Ascending aorta (tissue), 2 donors: ENCODE data around the gene BICRA. TPM values are rescaled to one million over a fixed set of nuclear protein-coding genes. Genes with fewer than 3 reads are reported as not detected.
A peak's percentile ranks its signal among the peaks of the same experiment; 100 is the strongest.

ENCODE experiments used
- DNase-seq, 2 donors: peaks; one replicate each; pipeline ENCODE4 v3.0.0-alpha.2; 2019; ENCODE audit warnings: low spot score in 2 of 2
- H3K27ac ChIP-seq, 2 donors: fragments of 200-600 bp; sonication (generic); one replicate each; pipeline ENCODE4 v1.5.1; 2016 to 2017; ENCODE audit warnings: mild to moderate bottlenecking in 1 of 2
- H3K27me3 ChIP-seq: fragments of 200-600 bp; sonication (generic); one replicate; pipeline ENCODE4 v1.5.1; 2017
- H3K36me3 ChIP-seq, 2 donors: fragments of 200-600 bp; sonication (generic); one replicate each; pipeline ENCODE4 v1.5.1; 2016
- H3K4me1 ChIP-seq, 2 donors: fragments of 200-600 bp; sonication (generic); one replicate each; pipeline ENCODE4 v1.5.1; 2016 to 2017; ENCODE audit warnings: mild to moderate bottlenecking in 1 of 2
- H3K4me3 ChIP-seq, 2 donors: fragments of 200-600 bp; sonication (generic); one replicate each; pipeline ENCODE4 v1.5.1; 2016 to 2017; ENCODE audit warnings: mild to moderate bottlenecking in 1 of 2
- H3K9me3 ChIP-seq, 2 donors: fragments of 200-600 bp; sonication (generic); one replicate each; pipeline ENCODE4 v1.5.1; 2016
- CTCF ChIP-seq, 3 experiments: fragments of 200-600 bp in 2 of 3; fragments of 450-650 bp in 1 of 3; sonication (generic) in 2 of 3; IDR thresholded peaks; one replicate each; pipeline ENCODE4 v1.5.1; 2016 to 2019; ENCODE audit warnings: antibody characterized with exemption in 3 of 3, mild to moderate bottlenecking in 1 of 3, moderate library complexity in 1 of 3
- intact Hi-C: fragments of 100-400 bp; cut with DNase I; formaldehyde crosslinking; loops from one replicate; pipeline ENCODE4 v1.15.1; 2023
- total RNA-seq: library from RNA; depleted of rRNA; stranded (reverse); fragments of >200 nt; gene quantifications from one replicate; pipeline ENCODE4 v1.1.0, GENCODE V29; 2016

BICRA gene
- total RNA-seq, 1 donor from 2014 or later, result 19.7 TPM

GRCh38 chr19:47729468-47729798 lies 120.5 kb downstream of the BICRA start:
- intact Hi-C loops, result loop anchor here (1.0 kb wide), 2 partner anchors 14 to 16 kb away; partner anchors contain the start of gene EHD2
- peak overlapping the region; percentile 43 to 54 for H3K4me3 ChIP-seq

GRCh38 chr19:47729799-47730520 lies 121.0 kb downstream of the BICRA start:
- Histone ChIP-seq H3K4me3 (peak overlapping the region; percentile 43 to 54), H3K4me1 (peaks cover 6 to 26% of the 10 kb centered on the region in 2 donors), H3K27ac (peak overlapping the region; percentile 89 to 95), H3K27me3 (no peaks in the 10 kb centered on the region), H3K36me3 (peaks cover 36 to 60% of the 10 kb centered on the region in 2 donors), H3K9me3 (no peaks in the 10 kb centered on the region)
- DNase-seq, result peak in 1 of 2 donors; percentile 87
- TF ChIP-seq CTCF (IDR thresholded peaks at IDR 0.05), result no peak
- intact Hi-C loops, result loop anchor here (1.0 kb wide), 2 partner anchors 13 to 17 kb away; partner anchors contain the start of gene EHD2

More at GRCh38 chr19:47729468-47729798, 120.5 kb downstream of the BICRA start:
- no peaks in the 10 kb centered on the region for H3K27me3 ChIP-seq
- no peak for TF ChIP-seq CTCF (IDR thresholded peaks at IDR 0.05)
- peak overlapping the region; percentile 89 to 95 for H3K27ac ChIP-seq
- DNase-seq, result peak; percentile 56 to 93
- H3K9me3 ChIP-seq, result no peaks in the 10 kb centered on the region
- peaks cover 33 to 59% of the 10 kb centered on the region in 2 donors for H3K36me3 ChIP-seq
- H3K4me1 ChIP-seq, result peaks cover 6 to 26% of the 10 kb centered on the region in 2 donors

- intact Hi-C loops, result no loop called here
- peaks cover 6 to 26% of the 10 kb centered on the region in 2 donors for H3K4me1 ChIP-seq
Measured at GRCh38 chr19:47730521-47730889, 121.6 kb downstream of the BICRA start.

DNA sequence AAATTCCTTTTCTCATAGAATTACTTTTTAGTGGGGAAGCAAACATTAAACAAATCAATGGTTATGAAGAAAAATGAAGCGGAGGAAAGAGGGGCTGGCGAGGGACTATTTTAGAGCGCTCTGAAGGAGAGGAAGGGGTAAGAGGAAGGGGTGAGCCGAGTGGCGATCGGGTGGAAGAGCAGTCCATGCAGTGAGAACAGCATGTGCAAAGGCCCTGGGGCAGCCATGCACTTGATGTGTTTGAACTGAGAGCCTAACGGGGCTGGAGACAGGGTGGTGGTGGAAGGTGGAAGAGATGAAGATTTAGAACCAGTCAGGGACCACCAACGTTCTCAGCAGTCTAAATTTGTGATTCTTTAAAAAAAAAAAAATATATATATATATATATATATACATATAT lies 122.0 kb downstream of the BICRA start:
- intact Hi-C loops, result no loop called here
- TF ChIP-seq CTCF (IDR thresholded peaks at IDR 0.05), result no peak
- DNase-seq, result no peak
- Histone ChIP-seq H3K27me3 (no peaks in the 10 kb centered on the region), H3K27ac (peak overlapping the region; percentile 89 to 95), H3K4me3 (no peak overlapping the region), H3K4me1 (peaks cover 6 to 26% of the 10 kb centered on the region in 2 donors), H3K9me3 (no peaks in the 10 kb centered on the region), H3K36me3 (peaks cover 36 to 65% of the 10 kb centered on the region in 2 donors)

More at GRCh38 chr19:47730521-47730889, 121.6 kb downstream of the BICRA start:
- no peak for DNase-seq
- H3K36me3 ChIP-seq, result peaks cover 38 to 65% of the 10 kb centered on the region in 2 donors
- peak overlapping the region; percentile 89 to 95 for H3K27ac ChIP-seq
- no peak for TF ChIP-seq CTCF (IDR thresholded peaks at IDR 0.05)
- no peaks in the 10 kb centered on the region for H3K27me3 ChIP-seq
- H3K4me3 ChIP-seq, result peak overlapping the region; percentile 43 to 54
- H3K9me3 ChIP-seq, result no peaks in the 10 kb centered on the region

DNA sequence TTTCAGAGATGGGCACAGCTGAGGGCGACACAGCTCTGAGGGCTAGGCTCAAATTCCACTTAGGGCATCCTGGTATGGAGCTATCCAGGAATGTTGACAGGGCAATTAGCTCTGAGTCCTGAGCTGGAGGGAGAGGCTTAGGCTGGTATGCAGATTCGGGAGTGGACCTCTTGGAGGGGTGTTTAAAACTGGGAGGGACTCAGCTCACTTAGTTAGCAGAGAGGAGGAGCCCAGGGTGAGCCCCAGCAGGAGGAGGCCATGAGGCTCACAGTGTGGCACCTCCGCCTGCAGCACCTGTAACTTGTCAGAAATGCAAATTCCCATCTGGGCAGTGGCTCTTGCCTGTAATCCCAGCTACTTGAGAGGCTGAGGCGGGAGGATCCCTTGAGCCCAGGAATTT lies 126.2 kb downstream of the BICRA start:
- Histone ChIP-seq H3K27me3 (no peaks in the 10 kb centered on the region), H3K27ac (peak overlapping the region in 1 of 2 donors; percentile 6), H3K36me3 (peaks cover 39 to 72% of the 10 kb centered on the region in 2 donors), H3K9me3 (no peaks in the 10 kb centered on the region), H3K4me1 (peaks cover 0 to 5% of the 10 kb centered on the region in 2 donors), H3K4me3 (no peak overlapping the region)
- intact Hi-C loops, result no loop called here
- no peak for DNase-seq
- TF ChIP-seq CTCF (IDR thresholded peaks at IDR 0.05), result no peak
